ENCODE measurements around the gene CPSF3. TPM values are rescaled to one million over a fixed set of nuclear protein-coding genes. Genes with fewer than 3 reads are reported as not detected.
A peak's percentile ranks its signal among the peaks of the same experiment; 100 is the strongest.

Gene CPSF3
- total RNA-seq, 1 experiment from 2014 or later = 95.5 TPM

DNA sequence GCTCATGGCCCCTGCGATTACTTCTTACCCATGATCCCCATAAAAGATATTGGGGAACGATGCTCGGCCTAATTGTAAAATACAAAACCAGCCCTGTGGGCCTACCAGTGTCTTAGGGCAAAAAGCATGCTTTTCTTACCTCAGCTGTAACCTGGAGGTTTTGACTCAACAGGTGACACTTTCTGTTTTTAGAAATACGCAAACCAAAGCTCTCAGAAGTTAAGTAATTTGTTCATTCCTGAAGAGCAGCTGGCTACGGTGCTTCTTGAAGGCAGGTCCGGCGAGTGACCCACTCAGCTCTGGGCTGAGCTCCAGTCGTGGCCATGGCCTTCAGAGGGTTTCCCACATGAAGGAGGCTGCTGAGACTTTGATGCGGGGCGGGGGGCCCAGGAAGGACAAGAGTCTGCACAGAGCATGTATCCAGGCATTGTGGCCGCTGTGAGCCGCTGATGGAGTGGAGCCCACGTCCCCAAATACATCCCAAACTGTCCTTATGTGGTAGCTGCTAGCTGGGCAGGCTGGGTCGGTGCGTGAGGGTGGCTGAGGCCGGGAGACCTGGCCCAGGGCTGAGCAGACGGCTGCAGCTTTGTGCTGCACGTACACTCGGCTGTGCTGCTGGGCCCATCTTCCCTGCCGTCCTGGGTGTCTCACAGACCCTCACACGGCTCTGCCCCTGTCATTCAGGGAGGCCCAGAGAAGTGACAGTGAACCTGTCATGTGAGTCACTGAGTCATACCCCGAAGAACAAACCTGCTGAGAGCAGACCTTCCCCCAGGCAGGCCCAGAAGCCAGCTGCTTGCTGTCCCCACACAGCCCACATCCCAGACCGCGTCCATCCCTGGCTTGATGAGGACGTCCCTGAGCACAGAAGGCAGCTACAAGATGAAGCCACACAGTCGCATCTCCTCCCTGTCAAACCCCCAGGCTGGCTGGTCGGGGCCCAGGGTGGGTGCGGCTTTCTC is 34.2 kb upstream of the CPSF3 start:
- peaks cover 3% of the 10 kb centered on the region; the same call in 1 of the 2 replicates for H3K4me1 ChIP-seq (ENCODE audit: insufficient read depth, low read length)
- Mint-ChIP-seq H3K36me3 (ENCODE audit: insufficient read depth in 1 of 3, low read depth in 3 of 3) (peaks cover 2 to 32% (median 30%) of the 10 kb centered on the region in 3 experiments; a peak in 6 of 7 replicates), H3K4me1 (peaks cover 16 to 24% of the 10 kb centered on the region in 2 experiments), H3K4me3 (no peak overlapping the region), H3K9me3 (no peaks in the 10 kb centered on the region), H3K27me3 (ENCODE audit: low read depth) (no peaks in the 10 kb centered on the region), H3K27ac (peak overlapping the region in 1 of 3 experiments; percentile 57; a peak in 2 of 7 replicates)
- H4K91ac ChIP-seq (ENCODE audit: insufficient read length, low read depth, low read length) = no peak overlapping the region
- H2AK5ac ChIP-seq (ENCODE audit: insufficient read length, low read length) = no peak overlapping the region
- H3K18ac ChIP-seq (ENCODE audit: insufficient read length, low read depth, low read length) = no peak overlapping the region
- no peak overlapping the region for H2BK20ac ChIP-seq (ENCODE audit: low read depth, low read length, poor library complexity, severe bottlenecking)
- TF ChIP-seq, protein P1, sequence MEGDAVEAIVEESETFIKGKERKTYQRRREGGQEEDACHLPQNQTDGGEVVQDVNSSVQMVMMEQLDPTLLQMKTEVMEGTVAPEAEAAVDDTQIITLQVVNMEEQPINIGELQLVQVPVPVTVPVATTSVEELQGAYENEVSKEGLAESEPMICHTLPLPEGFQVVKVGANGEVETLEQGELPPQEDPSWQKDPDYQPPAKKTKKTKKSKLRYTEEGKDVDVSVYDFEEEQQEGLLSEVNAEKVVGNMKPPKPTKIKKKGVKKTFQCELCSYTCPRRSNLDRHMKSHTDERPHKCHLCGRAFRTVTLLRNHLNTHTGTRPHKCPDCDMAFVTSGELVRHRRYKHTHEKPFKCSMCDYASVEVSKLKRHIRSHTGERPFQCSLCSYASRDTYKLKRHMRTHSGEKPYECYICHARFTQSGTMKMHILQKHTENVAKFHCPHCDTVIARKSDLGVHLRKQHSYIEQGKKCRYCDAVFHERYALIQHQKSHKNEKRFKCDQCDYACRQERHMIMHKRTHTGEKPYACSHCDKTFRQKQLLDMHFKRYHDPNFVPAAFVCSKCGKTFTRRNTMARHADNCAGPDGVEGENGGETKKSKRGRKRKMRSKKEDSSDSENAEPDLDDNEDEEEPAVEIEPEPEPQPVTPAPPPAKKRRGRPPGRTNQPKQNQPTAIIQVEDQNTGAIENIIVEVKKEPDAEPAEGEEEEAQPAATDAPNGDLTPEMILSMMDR (conservative IDR thresholded peaks at IDR 0.05) = no peak
- H3K79me2 ChIP-seq (ENCODE audit: insufficient read depth, low read length) = no peaks in the 10 kb centered on the region
- H4K20me1 ChIP-seq (ENCODE audit: control insufficient read depth, insufficient read depth, insufficient read length) = no peaks in the 10 kb centered on the region
- H3K14ac ChIP-seq (ENCODE audit: insufficient read depth, low read length) = no peak overlapping the region
- H2BK5ac ChIP-seq (ENCODE audit: insufficient read length, low read length) = no peak overlapping the region
- no peak overlapping the region for H4K5ac ChIP-seq (ENCODE audit: insufficient read length, low read depth, low read length)
- H3K27me3 ChIP-seq (ENCODE audit: insufficient read depth, low read length) = no peaks in the 10 kb centered on the region
- no peak overlapping the region for H3K4me2 ChIP-seq (ENCODE audit: insufficient read depth, insufficient read length, low read length)
- H2BK120ac ChIP-seq (ENCODE audit: low read depth, low read length, poor library complexity, severe bottlenecking) = no peak overlapping the region
- H2AFZ ChIP-seq (ENCODE audit: low read length) = no peak overlapping the region
- no peak overlapping the region for H2BK12ac ChIP-seq (ENCODE audit: insufficient read length, low read depth, low read length)
- no peak overlapping the region for H3K4ac ChIP-seq (ENCODE audit: low read depth, low read length)
- no peak overlapping the region for H3K23ac ChIP-seq (ENCODE audit: insufficient read length, low read depth, low read length)
- no peak for DNase-seq
- no peak overlapping the region for H2BK15ac ChIP-seq (ENCODE audit: low read depth, low read length)
- H3K27ac ChIP-seq (ENCODE audit: insufficient read length, low read depth, low read length) = no peak overlapping the region
- no CpG with 5 or more reads among the region's 28 CpGs for WGBS (ENCODE audit: extremely low coverage, insufficient read length, low lambda C conversion rate)
- H4K8ac ChIP-seq (replicated peaks; ENCODE audit: insufficient read length, low read depth, low read length) = no peak overlapping the region
- no peaks in the 10 kb centered on the region for H3K9me3 ChIP-seq (ENCODE audit: control insufficient read depth, low read depth, low read length)
- no peak overlapping the region for H3T11ph ChIP-seq (ENCODE audit: low read length)
- H3K56ac ChIP-seq (ENCODE audit: insufficient read length, low read depth, low read length) = no peak overlapping the region
- no peaks in the 10 kb centered on the region for H3K23me2 ChIP-seq (ENCODE audit: insufficient read length, low read depth, low read length, poor library complexity, severe bottlenecking)
- no peak overlapping the region for H3K9ac ChIP-seq (ENCODE audit: extremely low read depth, insufficient read length, low read length)
- H3K79me1 ChIP-seq (ENCODE audit: insufficient read depth, low read depth, low read length, poor library complexity, severe bottlenecking) = no peaks in the 10 kb centered on the region
